ENCODE results near the gene PUSL1.

Gene PUSL1

GRCh38 chr1:1295154-1295923, 13.1 kb upstream of the PUSL1 start:
- DNase-seq (ENCODE audit: low read depth) = no peak

- no peak for DNase-seq (ENCODE audit: low read depth)
Measured at GRCh38 chr1:1296070-1297061, 12.0 kb upstream of the PUSL1 start.

GRCh38 chr1:1297802-1298424, 10.5 kb upstream of the PUSL1 start:
- DNase-seq (ENCODE audit: low read depth) = no peak

- no peak for DNase-seq (ENCODE audit: low read depth)
Measured at GRCh38 chr1:1298861-1299685, 9.3 kb upstream of the PUSL1 start.

- DNase-seq (ENCODE audit: low read depth) = no peak
Measured at GRCh38 chr1:1299686-1300351, 8.6 kb upstream of the PUSL1 start.

GRCh38 chr1:1300352-1300739, 8.1 kb upstream of the PUSL1 start:
- DNase-seq (ENCODE audit: low read depth) = no peak

- no peak for DNase-seq (ENCODE audit: low read depth)
Measured at GRCh38 chr1:1302006-1302430, 6.4 kb upstream of the PUSL1 start.

GRCh38 chr1:1302951-1303509, 5.4 kb upstream of the PUSL1 start:
- DNase-seq (ENCODE audit: low read depth) = no peak

GRCh38 chr1:1303736-1304135, 4.7 kb upstream of the PUSL1 start:
- no peak for DNase-seq (ENCODE audit: low read depth)

GRCh38 chr1:1304331-1305299, 3.8 kb upstream of the PUSL1 start:
- no peak for DNase-seq (ENCODE audit: low read depth)

- peak; percentile 62 for DNase-seq (ENCODE audit: low read depth)
Measured at GRCh38 chr1:1305300-1306069, 2.9 kb upstream of the PUSL1 start.

- DNase-seq (ENCODE audit: low read depth) = no peak
Measured at GRCh38 chr1:1306070-1306660, 2.2 kb upstream of the PUSL1 start.

- no peak for DNase-seq (ENCODE audit: low read depth)
Measured at GRCh38 chr1:1306661-1307260, 1.6 kb upstream of the PUSL1 start.

GRCh38 chr1:1307261-1307922, 1.0 kb upstream of the PUSL1 start:
- no peak for DNase-seq (ENCODE audit: low read depth)

- DNase-seq (ENCODE audit: low read depth) = no peak
Measured at GRCh38 chr1:1308756-1309250, 406 bp downstream of the PUSL1 start.

GRCh38 chr1:1309251-1310108, 1.1 kb downstream of the PUSL1 start:
- no peak for DNase-seq (ENCODE audit: low read depth)

GRCh38 chr1:1310109-1310385, 1.6 kb downstream of the PUSL1 start:
- no peak for DNase-seq (ENCODE audit: low read depth)

Measured in activated T-cell treated with anti-CD3 and anti-CD28 coated beads for 48 hours (primary cell).